IMR-90 (cell line): ENCODE data around the gene ITCH.

Experiments
- CEBPB ChIP-seq: IDR thresholded peaks from 2 replicates; pipeline ENCODE4 v1.6.1; 2012; ENCODE audit warnings: low read depth, low read length, improper control_type of control experiment
- FOS ChIP-seq: fragments of 150-350 bp; IDR thresholded peaks from 2 replicates; pipeline ENCODE4 v1.6.1; 2016; ENCODE audit warnings: low read depth, low read length
- MAFK ChIP-seq: IDR thresholded peaks from 2 replicates; pipeline ENCODE4 v1.6.1; 2012; ENCODE audit warnings: low read depth, low read length, improper control_type of control experiment
- MAZ ChIP-seq: IDR thresholded peaks from 2 replicates; pipeline ENCODE4 v1.6.1; 2012; ENCODE audit warnings: low read depth, mild to moderate bottlenecking, low read length, improper control_type of control experiment, moderate library complexity, borderline replicate concordance
- MXI1 ChIP-seq: IDR thresholded peaks from 2 replicates; pipeline ENCODE4 v1.6.1; 2012; ENCODE audit warnings: low read depth, mild to moderate bottlenecking, low read length, moderate library complexity, borderline replicate concordance
- POLR2A ChIP-seq: IDR thresholded peaks from 2 replicates; pipeline ENCODE4 v1.6.1; 2012; ENCODE audit warnings: mild to moderate bottlenecking, low read depth, low read length
- RCOR1 ChIP-seq: IDR thresholded peaks from 2 replicates; pipeline ENCODE4 v1.6.1; 2012; ENCODE audit warnings: mild to moderate bottlenecking, low read length, improper control_type of control experiment; ENCODE audit not compliant: insufficient replicate concordance
- RFX5 ChIP-seq: IDR thresholded peaks from 2 replicates; pipeline ENCODE4 v1.8.0; 2012; ENCODE audit warnings: low read depth, mild to moderate bottlenecking, low read length, moderate library complexity
- SMC3 ChIP-seq: fragments of 150-350 bp; IDR thresholded peaks from 2 replicates; pipeline ENCODE4 v1.6.1; 2016; ENCODE audit warnings: low read depth, mild to moderate bottlenecking, antibody characterized with exemption, low read length, moderate library complexity
- TF ChIP-seq, protein P1 (sequence below): conservative IDR thresholded peaks from 2 replicates; pipeline ENCODE4 v1.5.1; 2012; ENCODE audit warnings: mild to moderate bottlenecking, low read depth, low read length, improper control_type of control experiment
- TF ChIP-seq, protein P2 (sequence below): fragments of 150-350 bp; IDR thresholded peaks from 2 replicates; pipeline ENCODE4 v1.6.1; 2017; ENCODE audit warnings: mild to moderate bottlenecking, antibody characterized with exemption, low read length, low read depth

DNA sequence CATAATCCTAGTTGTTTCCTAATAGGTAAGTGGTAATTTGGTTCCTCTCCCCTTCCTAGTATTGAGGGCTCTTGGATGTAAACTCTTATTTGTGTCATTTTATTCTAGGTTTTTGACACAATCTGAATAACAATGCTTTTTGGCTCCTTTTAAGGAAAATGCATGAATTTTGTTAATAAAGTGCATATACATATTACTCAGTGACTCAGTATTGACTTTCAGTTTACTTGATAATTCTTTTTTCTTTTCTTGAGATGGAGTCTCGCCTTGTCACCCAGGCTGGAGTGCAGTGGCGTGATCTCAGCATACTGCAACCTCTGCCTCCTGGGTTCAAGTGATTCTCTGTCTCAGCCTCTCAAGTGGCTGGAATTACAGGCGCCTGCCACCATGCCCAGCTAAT, 19.1 kb downstream of the ITCH start:
- TF ChIP-seq MXI1 = no peak
- TF ChIP-seq MAZ = no peak
- no peak for TF ChIP-seq POLR2A
- no peak for TF ChIP-seq SMC3
- TF ChIP-seq, protein P1, sequence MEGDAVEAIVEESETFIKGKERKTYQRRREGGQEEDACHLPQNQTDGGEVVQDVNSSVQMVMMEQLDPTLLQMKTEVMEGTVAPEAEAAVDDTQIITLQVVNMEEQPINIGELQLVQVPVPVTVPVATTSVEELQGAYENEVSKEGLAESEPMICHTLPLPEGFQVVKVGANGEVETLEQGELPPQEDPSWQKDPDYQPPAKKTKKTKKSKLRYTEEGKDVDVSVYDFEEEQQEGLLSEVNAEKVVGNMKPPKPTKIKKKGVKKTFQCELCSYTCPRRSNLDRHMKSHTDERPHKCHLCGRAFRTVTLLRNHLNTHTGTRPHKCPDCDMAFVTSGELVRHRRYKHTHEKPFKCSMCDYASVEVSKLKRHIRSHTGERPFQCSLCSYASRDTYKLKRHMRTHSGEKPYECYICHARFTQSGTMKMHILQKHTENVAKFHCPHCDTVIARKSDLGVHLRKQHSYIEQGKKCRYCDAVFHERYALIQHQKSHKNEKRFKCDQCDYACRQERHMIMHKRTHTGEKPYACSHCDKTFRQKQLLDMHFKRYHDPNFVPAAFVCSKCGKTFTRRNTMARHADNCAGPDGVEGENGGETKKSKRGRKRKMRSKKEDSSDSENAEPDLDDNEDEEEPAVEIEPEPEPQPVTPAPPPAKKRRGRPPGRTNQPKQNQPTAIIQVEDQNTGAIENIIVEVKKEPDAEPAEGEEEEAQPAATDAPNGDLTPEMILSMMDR = no peak
- no peak for TF ChIP-seq RFX5
- TF ChIP-seq, protein P2, sequence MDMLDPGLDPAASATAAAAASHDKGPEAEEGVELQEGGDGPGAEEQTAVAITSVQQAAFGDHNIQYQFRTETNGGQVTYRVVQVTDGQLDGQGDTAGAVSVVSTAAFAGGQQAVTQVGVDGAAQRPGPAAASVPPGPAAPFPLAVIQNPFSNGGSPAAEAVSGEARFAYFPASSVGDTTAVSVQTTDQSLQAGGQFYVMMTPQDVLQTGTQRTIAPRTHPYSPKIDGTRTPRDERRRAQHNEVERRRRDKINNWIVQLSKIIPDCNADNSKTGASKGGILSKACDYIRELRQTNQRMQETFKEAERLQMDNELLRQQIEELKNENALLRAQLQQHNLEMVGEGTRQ = no peak
- no peak for TF ChIP-seq CEBPB
- no peak for TF ChIP-seq FOS
- no peak for TF ChIP-seq MAFK
- no peak for TF ChIP-seq RCOR1
